Measurements from ENCODE around the gene TRPM8. TPM values are rescaled to one million over a fixed set of nuclear protein-coding genes. Genes with fewer than 3 reads are reported as not detected.

Gene TRPM8
- total and polyA plus RNA-seq, 12 donors, result not detected

DNA sequence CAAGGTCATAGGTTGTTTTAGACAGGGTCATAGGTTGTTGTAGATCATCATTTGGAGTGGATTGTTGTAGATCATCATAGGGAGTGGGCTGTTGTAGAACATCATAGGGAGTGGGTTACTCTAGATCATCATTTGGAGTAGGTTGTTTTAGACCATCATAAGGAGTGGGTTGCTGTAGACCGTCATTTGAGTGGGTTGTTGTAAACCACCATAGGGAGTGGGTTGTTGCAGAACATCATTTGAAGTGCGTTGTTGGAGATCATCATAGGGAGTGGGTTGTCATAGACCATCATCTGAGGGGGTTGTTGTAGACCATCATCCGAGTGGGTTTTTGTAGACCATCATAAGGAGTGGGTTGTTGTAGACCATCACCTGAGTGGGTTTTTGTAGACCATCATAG, 9.5 kb upstream of the TRPM8 start:
- no peaks in the 10 kb centered on the region for H3K36me3 ChIP-seq
- no peaks in the 10 kb centered on the region for H3K4me1 ChIP-seq
- TF ChIP-seq, protein P1, sequence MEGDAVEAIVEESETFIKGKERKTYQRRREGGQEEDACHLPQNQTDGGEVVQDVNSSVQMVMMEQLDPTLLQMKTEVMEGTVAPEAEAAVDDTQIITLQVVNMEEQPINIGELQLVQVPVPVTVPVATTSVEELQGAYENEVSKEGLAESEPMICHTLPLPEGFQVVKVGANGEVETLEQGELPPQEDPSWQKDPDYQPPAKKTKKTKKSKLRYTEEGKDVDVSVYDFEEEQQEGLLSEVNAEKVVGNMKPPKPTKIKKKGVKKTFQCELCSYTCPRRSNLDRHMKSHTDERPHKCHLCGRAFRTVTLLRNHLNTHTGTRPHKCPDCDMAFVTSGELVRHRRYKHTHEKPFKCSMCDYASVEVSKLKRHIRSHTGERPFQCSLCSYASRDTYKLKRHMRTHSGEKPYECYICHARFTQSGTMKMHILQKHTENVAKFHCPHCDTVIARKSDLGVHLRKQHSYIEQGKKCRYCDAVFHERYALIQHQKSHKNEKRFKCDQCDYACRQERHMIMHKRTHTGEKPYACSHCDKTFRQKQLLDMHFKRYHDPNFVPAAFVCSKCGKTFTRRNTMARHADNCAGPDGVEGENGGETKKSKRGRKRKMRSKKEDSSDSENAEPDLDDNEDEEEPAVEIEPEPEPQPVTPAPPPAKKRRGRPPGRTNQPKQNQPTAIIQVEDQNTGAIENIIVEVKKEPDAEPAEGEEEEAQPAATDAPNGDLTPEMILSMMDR (IDR thresholded peaks at IDR 0.05), result no peak
- ATAC-seq (no peak), DNase-seq (no peak)
- intact Hi-C loops (cut with DNase I), result no loop called here
- H3K27ac ChIP-seq, result no peak overlapping the region
- peaks cover 0 to 12% (median 7%) of the 10 kb centered on the region in 7 donors for H3K27me3 ChIP-seq
- WGBS, 2 donors, result 78 to 81% methylated on average over 3 of the region's 3 CpGs
- no peak overlapping the region for H3K4me3 ChIP-seq
- peaks cover 0 to 7% (median 0%) of the 10 kb centered on the region in 11 donors for H3K9me3 ChIP-seq

DNA sequence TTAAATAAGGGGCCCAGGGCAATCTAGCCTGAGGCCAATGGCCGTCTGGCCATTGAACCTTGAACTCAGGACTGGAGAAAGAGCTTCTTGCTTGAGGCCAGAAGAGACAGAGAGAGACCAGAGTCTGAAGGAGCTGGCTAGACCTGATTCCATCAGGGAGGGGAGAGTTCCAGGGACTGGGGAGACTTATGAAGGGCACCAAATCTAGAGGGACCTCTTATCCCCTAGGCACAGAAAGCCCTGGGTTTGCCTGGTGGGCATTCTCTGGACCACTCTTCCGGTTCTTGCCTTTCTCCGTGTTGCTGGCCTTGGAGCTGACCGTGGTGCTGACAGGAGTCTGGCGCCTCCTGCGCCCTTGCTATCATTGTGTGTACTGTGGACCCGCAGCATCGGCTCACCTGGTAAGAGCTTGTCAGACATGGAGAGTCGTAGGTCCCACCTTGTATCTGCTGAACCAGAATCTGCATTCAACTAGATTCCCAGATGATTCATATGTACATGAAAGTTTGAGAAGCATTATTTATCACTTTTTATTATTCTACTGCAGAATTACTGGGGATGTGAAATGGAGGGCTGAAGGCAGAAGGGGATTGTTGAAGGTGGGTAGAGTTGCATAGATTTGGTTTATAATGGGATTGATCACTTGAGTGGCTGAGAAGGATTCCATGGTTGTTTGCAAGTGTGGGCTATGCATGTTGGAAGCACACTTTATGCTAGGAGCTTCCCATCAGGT, 4.3 kb upstream of the TRPM8 start:
- ATAC-seq (no peak), DNase-seq (peak in 1 of 2 donors; percentile 17)
- intact Hi-C loops (cut with DNase I), result no loop called here
- no peaks in the 10 kb centered on the region for H3K36me3 ChIP-seq
- TF ChIP-seq, protein P1 (IDR thresholded peaks at IDR 0.05), result no peak
- H3K4me3 ChIP-seq, result no peak overlapping the region
- H3K4me1 ChIP-seq, result no peaks in the 10 kb centered on the region
- WGBS, 2 donors, result 15 to 18% methylated on average over 9 of the region's 9 CpGs
- H3K27me3 ChIP-seq, result peaks cover 0 to 36% (median 8%) of the 10 kb centered on the region in 7 donors
- no peak overlapping the region for H3K27ac ChIP-seq
- H3K9me3 ChIP-seq, result no peaks in the 10 kb centered on the region

DNA sequence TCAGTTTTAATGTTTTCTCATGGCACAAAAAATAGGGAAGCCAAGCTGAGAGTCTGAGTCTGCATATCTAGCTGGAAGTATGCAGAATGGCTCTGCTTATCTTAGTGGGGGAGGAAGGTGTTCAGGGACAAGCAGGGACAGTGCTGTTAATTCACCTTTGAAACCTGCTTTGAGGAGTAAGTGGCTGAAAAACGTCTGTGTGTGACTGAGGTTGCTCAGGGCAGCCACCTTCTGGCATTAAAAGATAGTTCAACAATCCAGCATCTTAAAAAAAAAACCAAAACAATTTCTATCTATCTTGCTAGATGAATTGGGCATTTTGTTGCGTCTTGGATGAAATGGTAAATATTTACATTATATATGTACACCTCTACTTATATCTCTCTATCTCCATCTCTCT, 2.0 kb upstream of the TRPM8 start:
- DNase-seq (no peak), ATAC-seq (no peak)
- 27 to 28% methylated on average over 2 of the region's 2 CpGs for WGBS, 2 donors
- Histone ChIP-seq H3K36me3 (no peaks in the 10 kb centered on the region), H3K27me3 (peaks cover 0 to 39% (median 9%) of the 10 kb centered on the region in 7 donors), H3K4me3 (no peak overlapping the region), H3K27ac (no peak overlapping the region), H3K9me3 (no peaks in the 10 kb centered on the region), H3K4me1 (no peaks in the 10 kb centered on the region)
- TF ChIP-seq, protein P1 (IDR thresholded peaks at IDR 0.05), result no peak
- intact Hi-C loops (cut with DNase I), result no loop called here

DNA sequence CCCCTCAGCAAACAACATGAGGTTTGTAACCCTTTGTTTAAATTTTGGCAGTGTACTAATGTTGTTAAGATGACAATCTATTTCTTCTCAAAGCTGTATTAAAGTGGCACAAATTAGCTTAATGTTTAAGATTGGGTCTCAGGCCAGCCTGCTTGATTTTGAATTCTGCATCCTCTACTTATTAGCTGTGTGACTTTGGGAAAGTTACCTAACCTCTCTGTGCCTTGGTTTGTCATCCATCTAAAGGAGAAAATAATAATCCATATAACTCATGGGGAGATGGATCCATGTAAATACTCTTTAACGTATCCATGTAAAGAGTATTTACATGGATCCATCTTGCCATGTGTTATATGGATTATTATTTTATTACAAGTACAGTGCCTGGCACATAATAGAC, 2.1 kb downstream of the TRPM8 start:
- Histone ChIP-seq H3K27ac (no peak overlapping the region), H3K27me3 (peaks cover 0 to 38% (median 13%) of the 10 kb centered on the region in 7 donors), H3K36me3 (no peaks in the 10 kb centered on the region), H3K4me3 (no peak overlapping the region), H3K9me3 (no peaks in the 10 kb centered on the region), H3K4me1 (no peaks in the 10 kb centered on the region)
- ATAC-seq (no peak), DNase-seq (no peak)
- TF ChIP-seq, protein P1 (IDR thresholded peaks at IDR 0.05), result no peak
- intact Hi-C loops (cut with DNase I), result no loop called here
- 83 to 92% methylated on average over 1 of the region's 1 CpG for WGBS, 2 donors

All from heart right ventricle (tissue), 16 donors.